BE2C (cell line): ENCODE results near the gene THBS1.

Source experiments
- DNase-seq: peaks from one replicate; pipeline ENCODE4 v3.0.0-alpha.2; 2020
- H3K27me3 ChIP-seq: fragments of 250-450 bp; sonication (Bioruptor Pico); 2 replicates; pipeline ENCODE4 v1.5.1; 2020; ENCODE audit warnings: mild to moderate bottlenecking
- H3K36me3 ChIP-seq: fragments of 250-450 bp; sonication (Bioruptor Pico); 2 replicates; pipeline ENCODE4 v1.5.1; 2020; ENCODE audit warnings: mild to moderate bottlenecking
- H3K4me1 ChIP-seq: fragments of 250-450 bp; sonication (Bioruptor Pico); 2 replicates; pipeline ENCODE4 v1.5.1; 2020
- H3K4me3 ChIP-seq: 2 replicates; pipeline ENCODE4 v1.5.1; 2011; ENCODE audit warnings: low read depth, low read length
- H3K9me3 ChIP-seq: fragments of 250-450 bp; sonication (Bioruptor Pico); 2 replicates; pipeline ENCODE4 v1.5.1; 2020
- CTCF ChIP-seq: IDR thresholded peaks from 2 replicates; pipeline ENCODE4 v1.5.1; 2012; ENCODE audit warnings: mild to moderate bottlenecking, low read depth, low read length

The THBS1 gene

GRCh38 chr15:39592500-39592899 lies 11.6 kb downstream of the THBS1 start:
- TF ChIP-seq CTCF, result no peak
- H3K4me3 ChIP-seq, result no peak overlapping the region
- no peaks in the 10 kb centered on the region for H3K36me3 ChIP-seq
- H3K27me3 ChIP-seq, result no peaks in the 10 kb centered on the region
- H3K4me1 ChIP-seq, result no peaks in the 10 kb centered on the region
- DNase-seq, result no peak
- no peaks in the 10 kb centered on the region for H3K9me3 ChIP-seq

- Histone ChIP-seq H3K36me3 (no peaks in the 10 kb centered on the region), H3K4me1 (no peaks in the 10 kb centered on the region), H3K4me3 (no peak overlapping the region), H3K9me3 (no peaks in the 10 kb centered on the region), H3K27me3 (no peaks in the 10 kb centered on the region)
- DNase-seq, result no peak
- no peak for TF ChIP-seq CTCF
These were observed 12.3 kb downstream of the THBS1 start for GRCh38 chr15:39593071-39593655.

- Histone ChIP-seq H3K27me3 (no peaks in the 10 kb centered on the region), H3K9me3 (no peaks in the 10 kb centered on the region), H3K36me3 (no peaks in the 10 kb centered on the region), H3K4me1 (no peaks in the 10 kb centered on the region), H3K4me3 (no peak overlapping the region)
- TF ChIP-seq CTCF, result no peak
- no peak for DNase-seq
These were observed 13.0 kb downstream of the THBS1 start for GRCh38 chr15:39593656-39594445.

- TF ChIP-seq CTCF, result no peak
- no peaks in the 10 kb centered on the region for H3K4me1 ChIP-seq
- H3K9me3 ChIP-seq, result no peaks in the 10 kb centered on the region
- no peaks in the 10 kb centered on the region for H3K36me3 ChIP-seq
- no peak overlapping the region for H3K4me3 ChIP-seq
- H3K27me3 ChIP-seq, result no peaks in the 10 kb centered on the region
- no peak for DNase-seq
These were observed 13.8 kb downstream of the THBS1 start for GRCh38 chr15:39594446-39595337.

GRCh38 chr15:39595338-39596221 lies 14.7 kb downstream of the THBS1 start:
- H3K27me3 ChIP-seq, result no peaks in the 10 kb centered on the region
- no peaks in the 10 kb centered on the region for H3K4me1 ChIP-seq
- no peak for TF ChIP-seq CTCF
- no peaks in the 10 kb centered on the region for H3K9me3 ChIP-seq
- no peak overlapping the region for H3K4me3 ChIP-seq
- no peaks in the 10 kb centered on the region for H3K36me3 ChIP-seq
- no peak for DNase-seq
